Vagina (tissue), 2 donors: Measurements from ENCODE around the gene PADI1.

Source experiments
- CTCF ChIP-seq, 3 experiments: fragments of 450-650 bp in 2 of 3; fragments of 200-600 bp in 1 of 3; sonication (generic) in 1 of 3; IDR thresholded peaks; one replicate each; pipeline ENCODE4 v1.5.1; 2017 to 2019; ENCODE audit warnings: antibody characterized with exemption in 3 of 3, mild to moderate bottlenecking in 2 of 3, moderate library complexity in 2 of 3
- POLR2A ChIP-seq, 2 donors: fragments of 450-650 bp; IDR thresholded peaks; one replicate each; pipeline ENCODE4 v1.6.1; 2017; ENCODE audit warnings: antibody characterized with exemption in 2 of 2, mild to moderate bottlenecking in 2 of 2, moderate library complexity in 2 of 2
- POLR2AphosphoS5 ChIP-seq, 2 donors: sonication (generic); formaldehyde crosslinking; IDR thresholded peaks; one replicate each; pipeline ENCODE4 v1.9.0; 2017; ENCODE audit warnings: antibody characterized with exemption in 2 of 2, mild to moderate bottlenecking in 2 of 2, low read depth in 1 of 2; ENCODE audit not compliant: insufficient read depth in 1 of 2

- TF ChIP-seq CTCF (IDR thresholded peaks at IDR 0.05) (no peak), POLR2AphosphoS5 (IDR thresholded peaks at IDR 0.05; ENCODE audit: insufficient read depth in 1 of 2, low read depth in 1 of 2) (no peak), POLR2A (IDR thresholded peaks at IDR 0.05) (no peak)
Observed at GRCh38 chr1:17168091-17168876, 36.6 kb upstream of the PADI1 start.
